Activated naive CD4-positive, alpha-beta T cell treated with anti-CD3 and anti-CD28 coated beads, Interleukin-2, amount 10 ng/mL, durations not matched to agents 5 hours and 36 hours (primary cell): ENCODE measurements around the gene C14orf39. TPM values are rescaled to one million over a fixed set of nuclear protein-coding genes. Genes with fewer than 3 reads are reported as not detected.

Experiments
- total RNA-seq, 2 experiments: library from RNA; stranded (reverse); gene quantifications; one replicate each; pipeline ENCODE4 v1.2.3, GENCODE V29; 2021

C14orf39 gene, protein sequence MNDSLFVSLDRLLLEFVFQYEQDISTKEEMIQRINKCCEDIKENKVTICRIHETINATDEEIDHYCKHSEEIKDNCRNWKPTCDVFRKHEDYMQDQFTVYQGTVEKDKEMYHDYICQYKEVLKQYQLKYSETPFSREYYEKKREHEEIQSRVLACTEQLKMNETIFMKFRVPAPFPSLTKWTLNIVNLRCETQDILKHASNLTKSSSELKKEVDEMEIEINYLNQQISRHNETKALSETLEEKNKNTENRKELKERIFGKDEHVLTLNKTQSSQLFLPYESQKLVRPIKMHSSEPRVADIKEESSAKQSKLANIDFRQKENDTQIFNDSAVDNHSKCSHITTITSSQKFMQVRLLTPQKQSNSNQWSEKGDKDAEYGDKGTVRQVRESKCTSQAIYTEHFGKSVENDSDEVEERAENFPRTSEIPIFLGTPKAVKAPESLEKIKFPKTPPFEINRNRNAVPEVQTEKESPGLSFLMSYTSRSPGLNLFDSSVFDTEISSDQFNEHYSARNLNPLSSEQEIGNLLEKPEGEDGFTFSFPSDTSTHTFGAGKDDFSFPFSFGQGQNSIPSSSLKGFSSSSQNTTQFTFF
- not detected for total RNA-seq

DNA sequence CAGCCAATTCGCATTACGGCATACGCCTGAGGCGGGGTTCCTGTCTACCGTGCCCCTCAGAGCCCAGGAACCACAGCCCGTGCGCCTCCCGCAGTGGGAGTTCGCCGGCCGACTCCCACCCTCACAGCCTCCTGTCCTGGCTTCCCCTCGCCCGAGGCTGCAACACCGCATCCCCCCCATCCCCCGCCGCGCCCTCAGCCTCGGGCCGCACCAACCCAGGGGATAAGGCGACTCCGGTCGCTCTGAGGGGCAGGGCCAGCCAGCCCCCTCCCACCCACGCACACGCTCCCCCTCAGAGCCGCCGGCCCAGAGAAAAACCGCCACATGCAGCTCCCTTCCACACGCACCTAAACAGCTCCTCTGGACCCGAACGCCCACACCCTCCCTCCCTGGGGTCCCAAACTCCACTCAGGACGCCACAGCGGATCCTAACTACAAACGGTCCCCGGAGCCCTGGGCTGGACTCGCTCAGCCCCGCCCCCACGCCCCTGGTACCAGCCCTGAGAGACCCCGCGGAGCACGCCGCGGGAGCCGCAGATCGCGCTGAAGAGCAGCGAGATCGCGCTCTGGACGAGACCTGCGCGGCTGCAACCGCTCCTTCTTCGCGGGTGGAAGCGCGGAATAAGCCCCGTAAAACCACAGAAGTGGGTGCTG is at the start of gene C14orf39:
TSS of gene C14orf39 (minus strand) at position 466 of the 654 bp plus-strand sequence. CDS start 985 bp downstream, outside the sequence.

DNA sequence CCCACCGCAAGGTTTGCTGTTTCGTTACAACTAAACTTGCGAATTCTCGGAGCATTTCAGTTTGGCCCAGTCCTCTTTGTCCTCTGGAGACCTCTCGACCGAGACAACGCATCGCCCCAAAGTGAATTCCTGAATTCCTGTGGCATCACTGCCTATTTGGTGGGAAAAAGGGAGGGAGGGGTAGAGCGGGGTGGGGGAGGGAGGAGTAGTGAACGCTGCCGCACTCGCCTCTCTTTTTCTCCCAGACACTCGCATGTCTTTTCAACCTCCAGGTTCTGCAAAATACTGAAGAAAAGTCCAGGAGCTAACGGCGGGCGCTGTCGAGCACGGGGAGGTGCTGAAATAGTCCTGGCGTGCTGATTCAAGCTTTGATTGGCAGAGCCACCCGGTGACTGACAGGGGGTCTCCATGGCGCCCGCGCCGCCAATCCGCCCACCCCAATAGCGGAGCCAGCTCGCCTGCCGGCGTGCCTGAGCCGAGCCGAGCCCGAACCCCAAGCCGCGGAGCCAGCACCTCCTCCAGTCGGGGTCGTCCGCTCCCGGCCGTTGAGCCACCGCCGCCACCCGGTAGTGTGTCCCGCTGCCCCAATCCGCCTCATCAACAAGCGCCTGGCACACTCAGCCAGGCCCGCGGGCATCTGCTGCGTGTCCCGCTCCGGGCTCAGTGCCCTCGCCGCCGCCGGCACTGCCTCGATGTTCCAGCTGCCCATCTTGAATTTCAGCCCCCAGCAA is 23.0 kb upstream of the C14orf39 start, which contains the start of gene SIX6:
TSS of gene SIX6 (plus strand) at position 440 of the 731 bp plus-strand sequence. CDS start at position 693, 253 bp downstream.

Other genes starting within 250 kb of the C14orf39 start
- gene PPM1A, start 236.8 kb downstream of the C14orf39 start, total RNA-seq, result 10 to 100 TPM; 48.0 to 48.3 TPM
- gene SIX6, start 23.1 kb upstream of the C14orf39 start, total RNA-seq, result not detected
- under 1 TPM in 1 of 2 experiments, not detected in 1; 0.08 TPM for gene SIX1, start 163.4 kb upstream of the C14orf39 start, total RNA-seq
- not detected for gene SIX4, start 238.3 kb upstream of the C14orf39 start, total RNA-seq
- 10 to 100 TPM; 23.5 to 27.0 TPM for gene MNAT1, start 248.7 kb upstream of the C14orf39 start, total RNA-seq